ENCODE measurements around the gene EPSTI1.
"Not testable (repeated sequence)": the region's sequence is repeated elsewhere in the genome, so short reads cannot be mapped to it uniquely, and the experiment has no call there.

DNA sequence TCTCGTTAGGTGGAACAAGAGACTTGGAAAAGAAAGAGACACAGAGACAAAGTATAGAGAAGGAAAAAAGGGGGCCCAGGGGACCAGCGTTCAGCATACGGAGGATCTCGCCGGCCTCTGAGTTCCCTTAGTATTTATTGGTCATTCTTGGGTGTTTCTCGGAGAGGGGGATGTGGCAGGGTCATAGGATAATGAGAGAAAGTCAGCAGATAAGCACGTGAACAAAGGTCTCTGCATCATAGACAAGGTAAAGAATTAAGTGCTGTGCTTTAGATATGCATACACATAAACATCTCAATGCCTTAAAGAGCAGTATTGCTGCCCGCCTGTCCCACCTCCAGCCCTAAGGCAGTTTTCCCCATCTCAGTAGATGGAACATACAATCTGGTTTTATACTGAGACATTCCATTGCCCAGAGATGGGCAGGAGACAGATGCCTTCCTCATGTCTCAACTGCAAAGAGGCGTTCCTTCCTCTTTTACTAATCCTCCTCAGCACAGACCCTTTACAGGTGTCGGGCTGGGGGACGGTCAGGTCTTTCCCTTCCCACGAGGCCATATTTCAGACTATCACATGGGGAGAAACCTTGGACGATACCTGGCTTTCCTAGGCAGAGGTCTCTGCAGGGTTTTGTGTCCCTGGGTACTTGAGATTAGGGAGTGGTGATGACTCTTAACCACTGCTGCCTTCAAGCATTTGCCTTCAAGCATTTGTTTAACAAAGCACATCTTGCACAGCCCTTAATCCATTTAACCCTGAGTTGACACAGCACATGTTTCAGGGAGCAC lies 48.7 kb upstream of the EPSTI1 start:
- TF ChIP-seq CTCF (IDR thresholded peaks at IDR 0.05; ENCODE audit: insufficient read depth, low read depth, low read length); EZH2 (IDR thresholded peaks at IDR 0.05; ENCODE audit: insufficient read depth, low read length): not testable (repeated sequence)
